Measurements from ENCODE around the gene CD320. TPM values are rescaled to one million over a fixed set of nuclear protein-coding genes. Genes with fewer than 3 reads are reported as not detected.
"Not testable (repeated sequence)": the region's sequence is repeated elsewhere in the genome, so short reads cannot be mapped to it uniquely, and the experiment has no call there.

The CD320 gene
- total and polyA plus RNA-seq, 2 donors (not counting 1 experiment from before 2014, with no cell fraction given): 30.5 to 32.6 TPM

- no peaks in the 10 kb centered on the region for H4K20me1 ChIP-seq (ENCODE audit: control insufficient read depth, insufficient read depth, low read length, poor library complexity, severe bottlenecking)
- H3K4me2 ChIP-seq (replicated peaks; ENCODE audit: low read depth, low read length, poor library complexity, severe bottlenecking): peak overlapping the region; percentile 78
- Mint-ChIP-seq H3K4me1 (peaks cover 13% of the 10 kb centered on the region), H3K27ac (no peak overlapping the region), H3K27me3 (peaks cover 24% of the 10 kb centered on the region), H3K9me3 (ENCODE audit: insufficient read depth) (no peaks in the 10 kb centered on the region), H3K4me3 (peak overlapping the region; percentile 16)
- H3K79me2 ChIP-seq (ENCODE audit: control insufficient read depth, insufficient read depth, low read length): no peaks in the 10 kb centered on the region
- intact Hi-C loops (cut with micrococcal nuclease): no loop called here
- no peak for DNase-seq
- peak overlapping the region; percentile 57 for H2AFZ ChIP-seq (ENCODE audit: insufficient read depth, low read depth, low read length, poor library complexity, severe bottlenecking)
- no peak overlapping the region for H3K4me3 ChIP-seq (ENCODE audit: control extremely low read depth in 1 of 5, extremely low read depth in 1 of 5, insufficient read depth in 1 of 5, low read depth in 2 of 5, low read length in 4 of 5)
- H3K9me3 ChIP-seq (ENCODE audit: control extremely low read depth in 1 of 3, control insufficient read depth in 2 of 3, insufficient read depth in 1 of 3, low read length in 2 of 3): peaks cover 0 to 12% (median 0%) of the 10 kb centered on the region in 3 donors
- POLR2A ChIA-PET: no interaction called here
- no peak overlapping the region for H3K27ac ChIP-seq (ENCODE audit: low read length in 2 of 2)
- TF ChIP-seq EZH2 (IDR thresholded peaks at IDR 0.05; ENCODE audit: borderline replicate concordance, insufficient read depth, low read depth, low read length, poor library complexity, severe bottlenecking) (peak; percentile 25), CTCF (IDR thresholded peaks at IDR 0.05) (no peak)
- peaks cover 0 to 43% (median 11%) of the 10 kb centered on the region in 4 experiments for H3K27me3 ChIP-seq (replicated peaks in 1 of 4; ENCODE audit: control extremely low read depth in 1 of 4, control insufficient read depth in 3 of 4, insufficient read depth in 4 of 4, low read length in 3 of 4)
- H3K36me3 ChIP-seq (replicated peaks in 1 of 2; ENCODE audit: control extremely low read depth in 1 of 2, control insufficient read depth in 1 of 2, extremely low read depth in 1 of 2, insufficient read depth in 2 of 2, low read length in 1 of 2): no peaks in the 10 kb centered on the region
- no peak for ATAC-seq (ENCODE audit: low read depth)
- CTCF ChIA-PET: interaction anchor here (1.8 kb wide), 1 partner anchor 11 kb away, joined by 15 read pairs; no protein-coding TSS in a partner anchor
- H3K4me1 ChIP-seq (ENCODE audit: control insufficient read depth in 2 of 2, insufficient read depth in 2 of 2, low read length in 2 of 2): peaks cover 9 to 14% of the 10 kb centered on the region in 2 donors
- H3K9ac ChIP-seq (ENCODE audit: low read length): no peak overlapping the region
- 30% methylated on average over 10 of the region's 14 CpGs for WGBS (ENCODE audit: insufficient coverage)
Measured at GRCh38 chr19:8342316-8342683, 34.1 kb upstream of the CD320 start.

GRCh38 chr19:8341504-8341903, 33.3 kb upstream of the CD320 start:
- no CpG with 5 or more reads among the region's 4 CpGs for WGBS (ENCODE audit: insufficient coverage)
- Mint-ChIP-seq H3K4me1 (peaks cover 13% of the 10 kb centered on the region), H3K27me3 (peaks cover 27% of the 10 kb centered on the region)
- ATAC-seq (ENCODE audit: low read depth); H3K9ac ChIP-seq (ENCODE audit: low read length); H3K36me3 ChIP-seq (replicated peaks in 1 of 2; ENCODE audit: control extremely low read depth in 1 of 2, control insufficient read depth in 1 of 2, extremely low read depth in 1 of 2, insufficient read depth in 2 of 2, low read length in 1 of 2); H3K27ac ChIP-seq (ENCODE audit: low read length in 2 of 2); H3K9me3 Mint-ChIP-seq (ENCODE audit: insufficient read depth); intact Hi-C loops (cut with micrococcal nuclease); H3K4me2 ChIP-seq (replicated peaks; ENCODE audit: low read depth, low read length, poor library complexity, severe bottlenecking); H4K20me1 ChIP-seq (ENCODE audit: control insufficient read depth, insufficient read depth, low read length, poor library complexity, severe bottlenecking); DNase-seq; H3K27ac Mint-ChIP-seq; H3K79me2 ChIP-seq (ENCODE audit: control insufficient read depth, insufficient read depth, low read length); H2AFZ ChIP-seq (ENCODE audit: insufficient read depth, low read depth, low read length, poor library complexity, severe bottlenecking); H3K4me3 ChIP-seq (ENCODE audit: control extremely low read depth in 1 of 5, extremely low read depth in 1 of 5, insufficient read depth in 1 of 5, low read depth in 2 of 5, low read length in 4 of 5); H3K4me3 Mint-ChIP-seq: not testable (repeated sequence)
- peaks cover 0 to 46% (median 12%) of the 10 kb centered on the region in 4 experiments for H3K27me3 ChIP-seq (replicated peaks in 1 of 4; ENCODE audit: control extremely low read depth in 1 of 4, control insufficient read depth in 3 of 4, insufficient read depth in 4 of 4, low read length in 3 of 4)
- POLR2A ChIA-PET: interaction anchor here (0.6 to 1.0 kb wide), 2 partner anchors 11 to 105 kb away, joined by 3 to 6 read pairs; no protein-coding TSS in a partner anchor
- CTCF ChIA-PET: interaction anchor here (0.6 to 1.8 kb wide), 3 partner anchors 12 to 163 kb away, joined by 3 to 15 read pairs (median 4); no protein-coding TSS in a partner anchor
- peaks cover 0 to 12% (median 0%) of the 10 kb centered on the region in 3 donors for H3K9me3 ChIP-seq (ENCODE audit: control extremely low read depth in 1 of 3, control insufficient read depth in 2 of 3, insufficient read depth in 1 of 3, low read length in 2 of 3)
- peaks cover 9 to 14% of the 10 kb centered on the region in 2 donors for H3K4me1 ChIP-seq (ENCODE audit: control insufficient read depth in 2 of 2, insufficient read depth in 2 of 2, low read length in 2 of 2)

Data from B cell (primary cell).